ENCODE results near the gene RDX.
A peak's percentile ranks its signal among the peaks of the same experiment; 100 is the strongest.

The RDX gene

DNA sequence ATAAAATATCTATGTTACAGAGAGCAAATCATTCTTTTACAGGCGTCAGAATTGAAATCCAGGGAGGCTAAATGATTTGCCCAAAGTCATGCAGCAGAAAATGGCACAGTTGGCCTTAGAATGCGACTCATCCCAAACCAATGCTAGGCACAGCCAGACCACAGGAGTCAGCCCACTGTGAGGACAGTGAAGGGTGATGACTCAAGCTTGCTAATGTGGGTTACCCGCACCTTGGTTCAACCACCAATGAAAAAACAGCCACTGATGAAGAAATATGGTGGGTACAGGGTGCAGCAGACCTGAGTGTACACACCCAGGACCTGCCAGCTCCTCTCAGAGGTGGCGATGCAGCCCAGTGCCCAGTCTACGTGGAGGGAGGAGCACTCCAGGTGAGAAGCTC lies 113.5 kb downstream of the RDX start:
- TF ChIP-seq, protein P1, sequence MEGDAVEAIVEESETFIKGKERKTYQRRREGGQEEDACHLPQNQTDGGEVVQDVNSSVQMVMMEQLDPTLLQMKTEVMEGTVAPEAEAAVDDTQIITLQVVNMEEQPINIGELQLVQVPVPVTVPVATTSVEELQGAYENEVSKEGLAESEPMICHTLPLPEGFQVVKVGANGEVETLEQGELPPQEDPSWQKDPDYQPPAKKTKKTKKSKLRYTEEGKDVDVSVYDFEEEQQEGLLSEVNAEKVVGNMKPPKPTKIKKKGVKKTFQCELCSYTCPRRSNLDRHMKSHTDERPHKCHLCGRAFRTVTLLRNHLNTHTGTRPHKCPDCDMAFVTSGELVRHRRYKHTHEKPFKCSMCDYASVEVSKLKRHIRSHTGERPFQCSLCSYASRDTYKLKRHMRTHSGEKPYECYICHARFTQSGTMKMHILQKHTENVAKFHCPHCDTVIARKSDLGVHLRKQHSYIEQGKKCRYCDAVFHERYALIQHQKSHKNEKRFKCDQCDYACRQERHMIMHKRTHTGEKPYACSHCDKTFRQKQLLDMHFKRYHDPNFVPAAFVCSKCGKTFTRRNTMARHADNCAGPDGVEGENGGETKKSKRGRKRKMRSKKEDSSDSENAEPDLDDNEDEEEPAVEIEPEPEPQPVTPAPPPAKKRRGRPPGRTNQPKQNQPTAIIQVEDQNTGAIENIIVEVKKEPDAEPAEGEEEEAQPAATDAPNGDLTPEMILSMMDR (conservative IDR thresholded peaks at IDR 0.05; ENCODE audit: low read depth, low read length): no peak
- no peak for DNase-seq (ENCODE audit: low read depth)
- no peak overlapping the region for H3K4me3 ChIP-seq (ENCODE audit: low read length)

DNA sequence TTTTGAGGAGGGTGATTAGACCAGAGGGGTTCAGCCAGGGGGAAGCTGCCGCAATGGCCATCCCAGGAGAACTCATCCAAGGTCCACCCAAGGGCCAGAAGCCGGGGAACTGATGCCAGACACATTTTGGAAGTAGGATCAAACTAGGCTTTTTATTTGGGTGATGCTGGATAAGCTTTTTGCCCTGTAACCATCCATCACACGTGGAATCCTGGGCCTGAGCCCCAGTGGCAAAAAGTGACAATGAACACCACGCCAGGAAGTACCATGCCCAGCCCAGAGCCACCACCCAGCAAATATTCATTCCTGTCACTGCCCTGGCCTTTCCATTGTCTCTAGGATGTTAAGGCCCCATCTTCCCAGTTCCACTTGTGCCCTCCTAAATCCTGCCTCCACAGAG lies 117.3 kb downstream of the RDX start:
- TF ChIP-seq, protein P1 (conservative IDR thresholded peaks at IDR 0.05; ENCODE audit: low read depth, low read length): no peak
- no peak for DNase-seq (ENCODE audit: low read depth)
- no peak overlapping the region for H3K4me3 ChIP-seq (ENCODE audit: low read length)

DNA sequence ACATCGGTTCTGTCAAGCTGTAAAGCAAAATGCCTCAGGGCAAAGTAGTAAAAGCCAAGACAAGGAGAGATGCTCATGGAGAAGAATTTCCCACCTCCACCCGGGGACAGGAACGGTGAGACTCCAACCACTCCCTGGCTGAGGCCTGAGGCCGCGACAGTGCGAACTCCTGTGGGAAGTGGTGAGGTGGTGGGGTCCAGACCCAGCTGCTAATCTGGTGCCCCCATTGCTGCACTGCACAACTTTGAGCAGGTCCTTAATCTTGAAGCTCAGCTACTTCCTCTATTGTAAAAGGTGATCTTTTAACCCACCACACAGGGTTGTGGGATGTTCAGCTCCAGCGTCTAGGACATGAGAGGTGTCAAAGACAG lies 119.3 kb downstream of the RDX start:
- TF ChIP-seq, protein P1 (conservative IDR thresholded peaks at IDR 0.05; ENCODE audit: low read depth, low read length): no peak
- no peak for DNase-seq (ENCODE audit: low read depth)
- H3K4me3 ChIP-seq (ENCODE audit: low read length): no peak overlapping the region

DNA sequence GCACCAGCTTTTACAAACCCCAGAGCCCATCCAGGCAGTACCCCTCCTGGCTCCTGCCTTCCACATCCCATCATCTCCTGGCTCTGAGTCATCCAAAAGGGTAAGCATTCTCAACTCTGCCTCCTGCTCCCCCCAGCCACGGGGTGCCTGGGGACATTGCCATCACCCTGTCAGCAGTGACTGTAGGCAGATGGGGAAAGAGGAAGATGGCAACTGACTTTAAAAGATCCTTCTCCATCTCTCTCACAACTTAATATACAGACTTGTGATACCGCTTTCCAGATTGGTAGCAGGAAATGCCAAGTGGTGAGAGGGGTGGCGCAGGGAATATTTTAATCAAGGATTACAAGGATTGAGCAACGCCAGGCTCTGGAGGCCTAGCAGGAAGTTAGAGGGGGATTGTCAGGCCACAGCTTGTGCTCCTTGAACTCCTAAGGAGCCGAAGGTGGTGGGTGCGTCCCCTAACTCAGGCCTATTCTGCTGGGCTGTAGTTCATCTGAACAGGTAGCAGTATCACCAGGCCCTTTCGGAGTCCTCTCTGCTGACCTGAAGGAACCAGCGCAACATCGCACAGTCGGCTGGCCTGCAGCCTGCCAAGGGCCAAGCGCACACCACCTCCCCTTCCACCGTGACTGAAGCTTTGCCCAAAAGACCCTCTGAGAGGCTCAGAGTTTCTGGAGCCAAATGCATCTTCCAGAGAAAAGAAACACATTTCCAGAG lies 119.9 kb downstream of the RDX start:
- peak; percentile 48 for DNase-seq (ENCODE audit: low read depth)
- H3K4me3 ChIP-seq (ENCODE audit: low read length): no peak overlapping the region
- TF ChIP-seq, protein P1 (conservative IDR thresholded peaks at IDR 0.05; ENCODE audit: low read depth, low read length): no peak

DNA sequence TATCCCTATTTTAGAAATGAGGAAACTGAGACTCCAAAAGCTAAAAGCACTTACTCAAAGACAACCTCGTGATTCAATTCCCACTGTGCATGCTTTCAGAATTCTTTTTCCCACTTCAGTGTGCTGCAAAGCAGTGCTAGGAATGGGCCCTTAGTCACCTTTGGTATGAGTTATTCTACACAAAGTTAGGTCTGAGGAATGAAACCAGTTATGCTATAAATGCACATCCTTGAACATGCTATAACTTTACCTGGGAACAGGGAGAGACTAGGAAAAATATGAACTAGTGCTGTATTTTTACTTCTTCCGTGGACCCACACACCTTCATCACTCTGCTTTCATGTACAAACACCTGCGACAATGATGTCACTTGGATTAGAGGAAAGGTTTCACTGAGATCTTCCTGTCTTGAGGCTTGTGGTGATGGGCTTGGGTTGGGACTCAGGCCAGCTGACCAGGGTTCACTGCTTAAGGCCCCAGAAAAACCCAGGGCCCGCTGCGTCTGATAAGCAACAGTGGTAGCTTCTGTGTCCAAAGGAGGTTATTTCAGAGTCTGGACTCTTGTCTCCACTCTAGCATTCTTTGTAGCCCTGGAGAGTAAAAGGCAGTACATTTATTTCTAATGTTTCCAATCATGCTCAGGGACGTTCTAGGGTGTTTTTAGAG lies 121.6 kb downstream of the RDX start:
- TF ChIP-seq, protein P1 (conservative IDR thresholded peaks at IDR 0.05; ENCODE audit: low read depth, low read length): no peak
- DNase-seq (ENCODE audit: low read depth): peak; percentile 43

DNA sequence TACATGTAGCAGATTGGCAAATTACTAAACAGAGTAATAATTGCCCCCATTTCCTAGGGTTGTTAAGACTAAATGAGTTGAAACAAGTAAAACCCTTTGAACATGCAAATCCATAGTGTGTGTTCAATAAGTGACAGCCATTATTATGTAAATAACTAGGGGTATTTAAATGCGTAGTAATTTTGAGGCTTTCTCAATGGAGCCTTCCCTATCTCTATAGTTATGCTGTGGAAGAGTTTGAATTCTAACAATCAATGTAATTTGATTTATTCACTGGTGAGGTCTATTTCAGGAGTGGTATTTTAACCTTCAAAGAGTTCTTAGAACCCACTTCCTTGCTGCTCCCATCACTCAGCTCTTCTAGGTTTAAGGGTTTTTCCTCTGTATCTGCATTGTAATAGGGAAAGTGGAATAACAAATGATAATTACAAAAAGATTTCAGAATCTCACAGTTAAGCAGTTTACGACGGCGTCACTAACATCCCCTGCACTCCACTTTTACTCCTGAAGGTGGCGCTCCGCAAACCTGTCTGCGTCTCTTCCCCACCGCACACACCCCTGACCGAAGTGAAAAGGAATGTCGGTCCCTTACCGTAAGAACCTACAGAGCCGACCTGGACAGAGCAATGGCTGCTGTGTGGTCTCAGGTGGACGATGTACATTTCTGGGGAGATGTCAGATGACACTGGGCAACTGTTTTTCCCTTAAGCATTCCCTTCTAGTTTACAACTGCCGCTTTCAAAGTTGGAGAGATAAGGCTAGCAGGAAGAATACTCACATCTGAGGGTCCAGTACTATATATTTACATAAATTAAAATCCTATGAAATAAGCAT lies 122.4 kb downstream of the RDX start:
- TF ChIP-seq, protein P1 (conservative IDR thresholded peaks at IDR 0.05; ENCODE audit: low read depth, low read length): peak; percentile 98
- no peak overlapping the region for H3K4me3 ChIP-seq (ENCODE audit: low read length)
- peak; percentile 55 for DNase-seq (ENCODE audit: low read depth)

More for the DNA sequence above, 121.6 kb downstream of the RDX start:
- no peak overlapping the region for H3K4me3 ChIP-seq (ENCODE audit: low read length)

All from retinal pigment epithelial cell (primary cell).